Glutamatergic neuron (in vitro differentiated cells): ENCODE measurements around the gene IFT27. TPM values are rescaled to one million over a fixed set of nuclear protein-coding genes. Genes with fewer than 3 reads are reported as not detected.

Experiments
- DNase-seq: peaks from one replicate; pipeline ENCODE4 v3.0.0; 2022
- H3K27ac Mint-ChIP-seq: one replicate; pipeline ENCODE4 v1.8.0; 2020; ENCODE audit warnings: mild to moderate bottlenecking, mixed read lengths, inconsistent platforms; ENCODE audit not compliant: unreplicated experiment
- H3K27me3 Mint-ChIP-seq: one replicate; pipeline ENCODE4 v1.8.0; 2020; ENCODE audit warnings: mild to moderate bottlenecking, moderate library complexity, mixed read lengths, inconsistent platforms; ENCODE audit not compliant: unreplicated experiment
- H3K36me3 Mint-ChIP-seq: one replicate; pipeline ENCODE4 v1.8.0; 2020; ENCODE audit warnings: mild to moderate bottlenecking, mixed read lengths, inconsistent platforms; ENCODE audit not compliant: unreplicated experiment
- H3K4me1 Mint-ChIP-seq: one replicate; pipeline ENCODE4 v1.8.0; 2020; ENCODE audit warnings: mild to moderate bottlenecking, low read depth, mixed read lengths, inconsistent platforms; ENCODE audit not compliant: unreplicated experiment
- H3K4me3 Mint-ChIP-seq: one replicate; pipeline ENCODE4 v1.8.0; 2020; ENCODE audit warnings: mild to moderate bottlenecking, mixed read lengths, inconsistent platforms; ENCODE audit not compliant: unreplicated experiment
- H3K9me3 Mint-ChIP-seq: one replicate; pipeline ENCODE4 v1.8.0; 2020; ENCODE audit warnings: mild to moderate bottlenecking, moderate library complexity, mixed read lengths, inconsistent platforms; ENCODE audit not compliant: unreplicated experiment
- total RNA-seq: library from RNA; stranded (reverse); fragmentation: NEBNext Ultra II Directional; extraction: Animal tissue kit (Norgen Biotek cat#: 25700); gene quantifications from one replicate; pipeline ENCODE4 v1.2.1, GENCODE V29; 2021; ENCODE audit not compliant: unreplicated experiment
- TF ChIP-seq, protein P1 (sequence below): fragments of 200-600 bp; sonication (generic); IDR thresholded peaks from one replicate; pipeline ENCODE4 v1.5.0; 2021; ENCODE audit not compliant: partially characterized antibody, unreplicated experiment

Gene IFT27
- total RNA-seq, 1 donor from 2014 or later = 54.2 TPM

DNA sequence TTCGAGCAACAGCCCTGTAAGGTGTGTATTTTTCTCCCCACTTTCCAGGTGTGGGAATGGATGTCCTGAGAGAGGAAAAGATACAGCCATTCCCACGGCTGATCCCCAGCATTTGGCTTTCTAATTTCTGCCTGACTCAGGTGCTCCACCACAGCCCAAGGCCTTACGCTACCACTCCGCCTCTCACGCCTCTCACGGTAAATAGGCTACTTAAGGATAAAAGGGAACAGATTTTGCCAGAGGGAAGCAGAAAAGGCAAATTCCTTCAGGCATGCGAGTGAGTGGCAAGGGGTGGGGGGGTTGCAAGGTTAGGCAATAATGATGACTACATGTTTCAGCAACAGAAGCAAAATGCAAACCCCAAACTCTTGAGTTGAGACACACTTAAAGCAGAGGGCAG lies 31.7 kb upstream of the IFT27 start:
- TF ChIP-seq, protein P1, sequence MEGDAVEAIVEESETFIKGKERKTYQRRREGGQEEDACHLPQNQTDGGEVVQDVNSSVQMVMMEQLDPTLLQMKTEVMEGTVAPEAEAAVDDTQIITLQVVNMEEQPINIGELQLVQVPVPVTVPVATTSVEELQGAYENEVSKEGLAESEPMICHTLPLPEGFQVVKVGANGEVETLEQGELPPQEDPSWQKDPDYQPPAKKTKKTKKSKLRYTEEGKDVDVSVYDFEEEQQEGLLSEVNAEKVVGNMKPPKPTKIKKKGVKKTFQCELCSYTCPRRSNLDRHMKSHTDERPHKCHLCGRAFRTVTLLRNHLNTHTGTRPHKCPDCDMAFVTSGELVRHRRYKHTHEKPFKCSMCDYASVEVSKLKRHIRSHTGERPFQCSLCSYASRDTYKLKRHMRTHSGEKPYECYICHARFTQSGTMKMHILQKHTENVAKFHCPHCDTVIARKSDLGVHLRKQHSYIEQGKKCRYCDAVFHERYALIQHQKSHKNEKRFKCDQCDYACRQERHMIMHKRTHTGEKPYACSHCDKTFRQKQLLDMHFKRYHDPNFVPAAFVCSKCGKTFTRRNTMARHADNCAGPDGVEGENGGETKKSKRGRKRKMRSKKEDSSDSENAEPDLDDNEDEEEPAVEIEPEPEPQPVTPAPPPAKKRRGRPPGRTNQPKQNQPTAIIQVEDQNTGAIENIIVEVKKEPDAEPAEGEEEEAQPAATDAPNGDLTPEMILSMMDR = no peak
- no peak for DNase-seq
- peaks cover 21% of the 10 kb centered on the region for H3K4me1 Mint-ChIP-seq
- H3K4me3 Mint-ChIP-seq = no peak overlapping the region
- peak overlapping the region; percentile 64 for H3K27ac Mint-ChIP-seq
- H3K36me3 Mint-ChIP-seq = no peaks in the 10 kb centered on the region
- peaks cover 5% of the 10 kb centered on the region for H3K27me3 Mint-ChIP-seq
- peaks cover 3% of the 10 kb centered on the region for H3K9me3 Mint-ChIP-seq

DNA sequence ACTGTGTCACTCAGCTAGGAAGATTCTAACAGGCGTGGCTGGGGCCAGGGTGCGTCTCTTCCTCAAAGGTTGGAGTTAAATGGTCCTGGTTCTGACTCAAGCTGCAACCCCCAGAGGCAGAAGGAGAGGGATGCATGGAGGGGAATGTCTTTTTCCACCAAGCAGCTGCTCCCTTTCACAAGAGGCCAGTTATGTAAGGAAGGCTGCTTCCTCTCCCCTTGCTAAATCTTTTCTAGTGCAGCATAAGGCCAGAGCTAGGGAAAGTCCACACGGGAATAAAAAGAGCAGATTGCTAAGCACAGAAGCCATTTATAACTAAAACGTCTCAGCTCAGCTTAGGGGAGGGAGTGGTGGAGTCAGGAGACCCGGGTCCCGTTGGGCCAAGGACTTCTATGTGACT lies 30.9 kb upstream of the IFT27 start:
- peaks cover 5% of the 10 kb centered on the region for H3K27me3 Mint-ChIP-seq
- peak overlapping the region; percentile 32 for H3K4me3 Mint-ChIP-seq

DNA sequence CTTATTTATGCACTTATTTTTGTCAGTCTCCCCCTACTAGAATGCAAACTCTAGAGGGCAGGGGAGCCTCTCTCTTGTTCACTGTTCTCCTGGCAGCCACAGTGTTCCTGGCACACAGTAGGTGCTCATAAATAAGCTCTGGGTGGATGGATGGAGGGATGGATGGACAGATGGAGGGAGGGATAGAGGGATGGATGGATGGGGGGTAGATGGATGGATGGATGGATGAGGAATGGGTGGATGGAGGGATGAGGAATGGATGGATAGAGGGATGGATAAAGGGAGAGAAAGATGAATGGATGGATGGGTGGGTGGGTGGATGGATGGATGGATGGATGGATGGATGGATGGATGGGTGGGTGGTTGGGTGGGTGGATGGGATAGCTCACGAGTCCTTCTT lies 27.4 kb upstream of the IFT27 start:
- Mint-ChIP-seq H3K36me3 (no peaks in the 10 kb centered on the region), H3K4me3 (no peak overlapping the region), H3K27me3 (no peaks in the 10 kb centered on the region), H3K27ac (no peak overlapping the region), H3K4me1 (peaks cover 23% of the 10 kb centered on the region), H3K9me3 (peaks cover 3% of the 10 kb centered on the region)
- TF ChIP-seq, protein P1 = no peak
- no peak for DNase-seq

More for the DNA sequence above, 30.9 kb upstream of the IFT27 start:
- DNase-seq = no peak
- peaks cover 21% of the 10 kb centered on the region for H3K4me1 Mint-ChIP-seq
- TF ChIP-seq, protein P1 = no peak
- H3K9me3 Mint-ChIP-seq = peaks cover 3% of the 10 kb centered on the region
- H3K27ac Mint-ChIP-seq = peak overlapping the region; percentile 80
- H3K36me3 Mint-ChIP-seq = no peaks in the 10 kb centered on the region

DNA sequence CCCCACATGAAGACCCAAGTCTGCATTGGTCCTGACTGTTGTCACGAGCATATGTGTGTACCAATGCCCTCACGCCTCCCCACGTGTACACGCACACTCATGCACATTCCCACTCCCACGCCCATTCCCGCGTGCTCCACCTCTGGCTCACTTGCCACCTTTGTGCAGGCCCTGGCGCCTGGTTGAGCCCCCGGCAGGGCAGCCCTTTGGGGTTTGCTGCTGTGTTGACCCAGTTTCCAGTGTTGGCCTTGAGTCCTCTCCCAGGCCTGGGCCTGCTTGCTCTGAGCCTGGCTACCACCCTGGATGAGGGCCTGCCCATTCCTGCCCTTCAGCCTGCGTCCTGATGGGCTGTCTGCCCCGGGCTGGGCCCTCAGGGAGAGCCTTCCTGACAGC lies 22.8 kb upstream of the IFT27 start:
- peaks cover 13% of the 10 kb centered on the region for H3K4me1 Mint-ChIP-seq
- no peak overlapping the region for H3K27ac Mint-ChIP-seq
- DNase-seq = no peak
- no peaks in the 10 kb centered on the region for H3K9me3 Mint-ChIP-seq
- no peaks in the 10 kb centered on the region for H3K36me3 Mint-ChIP-seq
- peaks cover 3% of the 10 kb centered on the region for H3K27me3 Mint-ChIP-seq
- TF ChIP-seq, protein P1 = no peak
- H3K4me3 Mint-ChIP-seq = no peak overlapping the region

DNA sequence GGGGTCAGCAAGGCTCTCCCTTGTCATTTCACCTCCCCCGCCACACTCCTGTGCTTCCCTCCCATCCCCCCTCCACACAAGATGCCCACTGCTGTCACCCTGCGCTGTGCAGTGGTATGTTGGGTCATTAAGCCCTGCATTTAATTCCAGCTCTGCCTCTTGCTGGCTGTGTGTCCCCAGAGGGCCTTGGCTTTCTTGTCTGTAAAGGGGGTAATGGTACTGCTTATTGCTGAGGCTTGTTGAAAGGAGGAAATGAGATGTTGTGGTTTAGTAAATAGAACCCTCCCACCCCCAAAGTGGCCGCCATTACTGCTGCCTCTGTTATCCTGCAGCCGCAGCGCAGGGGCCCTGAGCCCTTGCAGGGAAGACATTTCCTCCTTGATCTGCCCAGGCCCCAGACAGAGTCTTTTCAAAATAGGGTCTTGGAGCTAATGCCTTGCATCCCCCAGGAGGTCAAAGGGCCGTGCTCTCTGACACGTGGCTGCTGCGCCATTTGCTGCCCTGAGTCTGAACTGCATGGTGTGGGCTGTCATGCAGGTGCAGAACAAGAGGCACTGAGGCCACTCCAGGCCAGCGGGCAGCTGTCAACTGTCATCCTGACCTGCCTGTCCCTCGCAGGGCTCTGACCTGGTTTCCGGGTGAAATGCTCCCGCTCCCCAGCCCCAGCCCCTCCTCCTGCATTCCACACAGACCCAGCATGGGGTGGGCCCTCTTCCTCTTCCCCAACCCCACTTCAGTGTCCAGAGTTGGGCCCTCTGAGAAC lies 22.2 kb upstream of the IFT27 start:
- H3K4me3 Mint-ChIP-seq = no peak overlapping the region
- H3K27ac Mint-ChIP-seq = no peak overlapping the region

More for the DNA sequence above, 22.2 kb upstream of the IFT27 start:
- Mint-ChIP-seq H3K4me1 (peaks cover 13% of the 10 kb centered on the region), H3K9me3 (no peaks in the 10 kb centered on the region), H3K27me3 (peaks cover 3% of the 10 kb centered on the region), H3K36me3 (no peaks in the 10 kb centered on the region)
- TF ChIP-seq, protein P1 = no peak
- no peak for DNase-seq
